CD4-positive, alpha-beta T cell treated with Interleukin-4 for 1 hour (primary cell): ENCODE results near the gene IGLL1.
"Not testable (repeated sequence)": the region's sequence is repeated elsewhere in the genome, so short reads cannot be mapped to it uniquely, and the experiment has no call there.

ENCODE experiments used
- DNase-seq, 2 donors: peaks; one replicate each; pipeline ENCODE4 v3.0.0-alpha.2; 2020 to 2022

The IGLL1 gene

GRCh38 chr22:23539839-23540198, 40.3 kb downstream of the IGLL1 start:
- not testable (repeated sequence) for DNase-seq

- peak; percentile 83 for DNase-seq
These were observed 40.8 kb downstream of the IGLL1 start for GRCh38 chr22:23539135-23539838.

DNA sequence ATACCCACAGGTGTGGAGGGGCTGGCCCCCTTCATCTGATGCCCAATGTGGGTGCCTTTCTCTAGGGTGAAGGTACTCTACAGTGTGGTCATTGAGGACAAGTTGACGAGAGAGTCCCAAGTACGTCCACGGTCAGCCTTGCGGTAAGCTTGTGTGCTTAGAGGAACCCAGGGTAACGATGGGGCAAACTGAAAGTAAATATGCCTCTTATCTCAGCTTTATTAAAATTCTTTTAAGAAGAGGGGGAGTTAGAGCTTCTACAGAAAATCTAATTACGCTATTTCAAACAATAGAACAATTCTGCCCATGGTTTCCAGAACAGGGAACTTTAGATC, 41.4 kb downstream of the IGLL1 start:
- DNase-seq = not testable (repeated sequence)

GRCh38 chr22:23537830-23538695, 42.0 kb downstream of the IGLL1 start:
- DNase-seq = not testable (repeated sequence)

GRCh38 chr22:23537416-23537815, 42.7 kb downstream of the IGLL1 start:
- no peak for DNase-seq

DNA sequence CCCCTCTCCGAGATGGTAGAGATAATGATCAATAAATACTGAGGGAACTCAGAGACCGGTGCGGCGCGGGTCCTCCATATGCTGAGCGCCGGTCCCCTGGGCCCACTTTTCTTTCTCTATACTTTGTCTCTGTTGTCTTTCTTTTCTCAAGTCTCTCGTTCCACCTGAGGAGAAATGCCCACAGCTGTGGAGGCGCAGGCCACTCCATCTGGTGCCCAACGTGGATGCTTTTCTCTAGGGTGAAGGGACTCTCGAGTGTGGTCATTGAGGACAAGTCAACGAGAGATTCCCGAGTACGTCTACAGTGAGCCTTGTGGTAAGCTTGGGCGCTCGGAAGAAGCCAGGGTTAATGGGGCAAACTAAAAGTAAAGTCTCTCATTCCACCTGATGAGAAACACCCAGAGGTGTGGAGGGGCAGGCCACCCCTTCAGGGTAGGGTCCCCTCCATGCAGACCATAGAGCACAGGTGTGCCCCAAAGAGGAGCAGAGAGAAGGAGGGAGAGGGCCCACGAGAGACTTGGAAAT, 43.2 kb downstream of the IGLL1 start:
- no peak for DNase-seq

- DNase-seq = not testable (repeated sequence)
These were observed 44.1 kb downstream of the IGLL1 start for GRCh38 chr22:23535790-23536661.

DNA sequence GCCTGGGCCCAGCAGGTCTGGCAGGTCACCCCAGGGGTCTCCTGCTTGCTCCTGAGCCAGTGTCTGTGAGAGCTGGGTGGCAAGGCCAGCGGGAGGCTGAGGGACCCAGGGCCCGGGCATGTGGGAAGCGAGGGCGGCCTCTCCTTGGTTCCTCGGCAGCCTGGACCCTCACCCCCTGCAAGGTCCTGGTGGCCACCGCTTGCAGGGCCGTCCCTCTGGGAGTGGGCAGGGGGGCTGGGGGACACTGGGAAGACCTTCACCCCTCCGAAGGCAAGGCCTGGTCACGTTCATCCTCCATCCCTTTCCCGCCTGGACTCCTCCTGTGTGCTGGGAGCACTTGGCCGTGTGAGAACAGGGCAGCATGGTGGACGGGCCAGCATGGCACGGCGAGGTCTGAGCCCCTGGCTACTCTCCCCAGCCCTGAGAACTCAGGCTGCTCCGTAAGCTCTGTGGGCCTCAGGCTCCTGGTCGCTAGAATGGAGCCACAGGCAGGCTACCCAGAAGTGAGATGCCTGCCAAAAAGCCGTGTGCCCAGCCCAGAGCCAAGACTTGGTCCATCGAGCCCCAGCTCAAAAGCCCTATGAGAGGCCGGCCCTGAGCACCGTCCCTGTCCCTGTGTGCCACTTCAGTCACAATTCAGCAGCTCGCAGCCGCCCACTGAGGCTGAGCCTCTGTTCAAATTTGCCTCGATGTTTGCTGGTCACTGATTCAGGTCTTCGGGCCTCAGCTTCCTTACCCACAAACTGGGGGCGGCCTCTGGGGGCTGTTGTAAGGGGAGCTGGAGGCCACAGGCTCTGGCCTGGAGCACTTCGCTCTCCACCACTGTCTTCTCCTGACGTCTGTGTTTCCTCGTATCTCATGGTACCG, 45.0 kb downstream of the IGLL1 start:
- no peak for DNase-seq

GRCh38 chr22:23534201-23534850, 45.8 kb downstream of the IGLL1 start:
- no peak for DNase-seq

GRCh38 chr22:23533771-23534191, 46.3 kb downstream of the IGLL1 start:
- DNase-seq = no peak

DNA sequence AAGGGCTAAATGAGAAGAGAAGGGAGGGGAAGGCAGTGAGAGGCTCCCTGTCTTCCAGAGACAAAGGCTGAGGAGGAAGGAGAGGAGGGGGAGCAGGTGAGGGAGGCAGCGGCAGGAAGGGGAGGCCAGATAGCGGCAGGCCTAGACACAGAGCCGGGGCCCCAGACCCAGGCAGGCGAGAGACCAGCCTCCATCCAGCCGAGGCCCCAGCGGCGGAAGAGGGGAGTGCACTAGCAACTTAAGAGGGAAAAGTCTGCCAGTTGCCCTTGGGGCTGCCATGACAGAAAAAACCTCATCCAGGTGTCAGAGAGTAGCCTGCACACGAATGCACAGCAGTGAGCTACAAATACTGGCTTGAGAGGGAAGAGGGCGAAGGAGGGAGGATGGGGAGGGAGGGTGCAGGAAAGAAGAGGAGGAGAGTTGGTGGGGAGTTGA, 46.7 kb downstream of the IGLL1 start:
- peak; percentile 8 to 20 for DNase-seq

DNA sequence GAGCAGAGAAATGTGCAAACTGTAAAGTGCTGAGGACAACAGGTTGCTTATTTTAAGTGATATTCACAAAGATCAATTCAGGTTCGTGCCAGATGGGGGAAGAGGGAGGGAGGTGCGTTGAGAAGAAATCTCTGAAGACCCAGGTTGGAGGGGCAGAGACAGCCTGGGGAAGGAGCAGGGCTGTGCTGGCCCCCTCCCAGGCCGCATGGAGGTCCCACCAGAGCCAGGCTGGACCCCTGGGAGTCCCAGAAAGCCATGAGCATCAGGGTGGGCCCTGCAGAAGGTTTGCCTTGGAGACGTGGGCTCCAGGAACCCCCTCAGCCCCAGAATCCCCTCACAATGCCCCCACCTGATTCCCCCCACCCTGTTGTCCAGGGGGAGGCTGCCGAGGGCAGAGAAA, 47.4 kb downstream of the IGLL1 start:
- no peak for DNase-seq

DNA sequence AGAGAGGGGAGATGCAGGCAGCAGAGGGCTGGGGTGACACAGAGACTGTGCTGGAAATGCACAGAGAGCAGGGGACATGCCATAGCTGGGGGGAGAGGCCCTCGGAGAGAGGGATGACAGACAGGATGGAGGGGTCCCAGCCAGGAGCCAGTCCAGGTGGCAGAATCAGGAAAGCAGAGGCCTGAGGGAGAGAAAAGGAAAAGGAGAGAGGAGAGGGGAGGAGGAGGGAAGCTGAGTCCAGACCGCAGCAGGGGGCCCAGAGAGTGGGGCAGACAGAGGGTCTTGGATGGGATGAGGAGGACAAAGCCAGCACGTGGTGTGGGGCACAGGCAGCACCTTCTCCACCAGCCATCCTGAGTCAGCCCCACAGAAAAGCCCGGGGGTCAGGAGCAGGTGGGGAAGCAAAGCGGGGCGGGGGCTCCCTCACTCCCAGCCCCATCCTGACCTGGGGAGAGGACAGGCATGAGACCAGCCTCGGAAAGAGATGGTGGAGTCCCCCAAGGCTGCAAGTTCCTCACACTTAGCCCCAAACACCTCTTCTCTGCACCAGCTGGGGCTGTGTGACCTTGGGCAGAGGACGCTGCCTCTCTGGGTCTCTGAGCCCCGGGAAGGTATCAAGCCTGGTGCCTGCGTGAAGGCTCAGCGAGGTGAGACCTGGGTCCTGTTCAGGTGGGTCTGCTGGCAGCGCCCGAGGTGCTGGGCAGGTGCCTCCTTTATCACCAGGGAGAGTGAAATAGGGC, 48.0 kb downstream of the IGLL1 start:
- DNase-seq = no peak

GRCh38 chr22:23531283-23531956, 48.7 kb downstream of the IGLL1 start:
- no peak for DNase-seq

- DNase-seq = no peak
These were observed 49.3 kb downstream of the IGLL1 start for GRCh38 chr22:23530766-23531282.

- DNase-seq = no peak
These were observed 50.0 kb downstream of the IGLL1 start for GRCh38 chr22:23530106-23530505.

DNA sequence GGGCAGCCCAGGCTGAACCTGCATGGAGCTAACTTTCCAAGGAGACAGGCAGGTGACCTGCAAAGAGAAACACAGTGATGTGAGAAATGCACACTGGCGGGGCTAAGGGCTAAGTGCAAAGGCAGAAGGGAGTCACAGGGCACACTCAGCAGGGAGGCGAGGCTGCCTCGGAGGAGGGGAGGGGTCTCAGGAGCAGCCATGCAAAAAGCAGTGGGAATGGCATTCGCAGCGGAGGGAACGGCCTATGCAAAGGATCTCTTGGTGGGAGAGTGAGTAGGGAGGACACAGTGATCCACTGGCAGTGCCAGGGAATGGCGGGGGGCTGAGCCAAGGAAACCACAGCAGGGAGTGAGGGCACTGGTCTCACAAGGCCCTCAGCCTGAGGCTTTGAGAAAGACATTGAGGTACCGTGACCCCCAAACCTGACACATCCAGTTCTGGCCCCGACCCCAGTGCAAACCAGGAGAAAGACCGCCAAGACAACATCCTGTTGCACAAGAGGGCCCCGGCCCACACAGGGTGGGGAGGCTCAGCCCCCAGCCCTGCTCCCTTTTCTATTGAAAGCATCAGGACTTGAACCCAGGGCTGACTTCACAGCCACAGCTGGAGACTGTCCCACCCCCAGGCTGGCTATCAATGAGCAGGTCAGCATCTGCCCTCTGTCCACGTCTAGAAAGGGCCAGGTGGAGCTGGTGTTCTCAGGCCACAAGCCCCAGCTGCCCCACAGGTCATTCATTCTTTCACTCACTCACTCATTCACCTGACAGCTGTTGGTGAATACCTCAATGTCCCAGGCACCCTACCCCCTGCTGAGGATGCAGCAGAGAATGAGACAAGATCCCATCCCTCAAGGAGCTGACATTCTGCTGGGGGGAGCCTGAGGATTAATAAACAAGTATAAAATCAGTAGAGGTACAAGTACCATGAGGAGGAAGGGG, 50.7 kb downstream of the IGLL1 start:
- DNase-seq = no peak

DNA sequence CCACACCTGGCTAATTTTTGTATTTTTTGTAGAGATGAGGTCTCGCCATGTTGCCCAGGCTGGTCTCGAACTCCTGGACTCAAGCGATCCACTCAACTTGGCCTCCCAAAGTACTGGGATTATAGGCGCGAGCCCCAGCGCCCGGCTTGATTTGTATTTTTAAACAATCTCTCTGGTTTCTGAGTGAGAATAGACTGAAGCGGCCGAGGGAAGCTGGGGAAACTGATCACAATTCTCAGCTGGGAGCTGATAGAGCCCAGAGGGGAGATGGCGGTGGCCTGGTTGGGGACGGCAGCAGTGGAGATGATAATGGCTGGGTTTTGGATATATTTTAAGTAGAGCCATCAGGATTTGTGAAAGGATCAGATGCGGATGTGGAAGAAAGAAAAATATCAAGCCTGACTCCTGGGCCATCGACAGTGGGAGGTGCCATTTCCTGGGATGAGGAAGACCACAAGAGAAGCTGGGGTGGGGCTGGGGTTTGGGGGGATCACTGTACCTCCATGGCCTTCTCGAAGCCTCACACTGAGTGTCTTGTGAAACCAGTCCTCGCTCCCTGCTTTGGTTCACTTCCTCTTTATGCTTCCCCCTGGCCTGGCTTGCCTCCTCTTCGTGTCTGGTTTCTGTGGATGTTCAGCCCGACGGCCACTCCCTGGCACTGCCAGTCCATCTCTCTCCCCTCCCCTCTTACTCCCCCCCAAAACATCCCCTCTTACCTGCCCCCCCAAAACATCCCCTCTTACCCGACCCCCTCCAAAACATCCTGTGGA, 51.9 kb downstream of the IGLL1 start:
- DNase-seq = peak in 1 of 2 donors; percentile 32
